HG03520 (cell line): Measurements from ENCODE around the gene ANXA8.
"Not testable (repeated sequence)": the region's sequence is repeated elsewhere in the genome, so short reads cannot be mapped to it uniquely, and the experiment has no call there.

Source experiments
- ATAC-seq: cut with Tn5 transposase; IDR thresholded peaks from one replicate; pipeline ENCODE4 v1.9.1; 2021; ENCODE audit warnings: mild to moderate bottlenecking, moderate library complexity; ENCODE audit not compliant: unreplicated experiment

Gene ANXA8, protein sequence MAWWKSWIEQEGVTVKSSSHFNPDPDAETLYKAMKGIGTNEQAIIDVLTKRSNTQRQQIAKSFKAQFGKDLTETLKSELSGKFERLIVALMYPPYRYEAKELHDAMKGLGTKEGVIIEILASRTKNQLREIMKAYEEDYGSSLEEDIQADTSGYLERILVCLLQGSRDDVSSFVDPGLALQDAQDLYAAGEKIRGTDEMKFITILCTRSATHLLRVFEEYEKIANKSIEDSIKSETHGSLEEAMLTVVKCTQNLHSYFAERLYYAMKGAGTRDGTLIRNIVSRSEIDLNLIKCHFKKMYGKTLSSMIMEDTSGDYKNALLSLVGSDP

DNA sequence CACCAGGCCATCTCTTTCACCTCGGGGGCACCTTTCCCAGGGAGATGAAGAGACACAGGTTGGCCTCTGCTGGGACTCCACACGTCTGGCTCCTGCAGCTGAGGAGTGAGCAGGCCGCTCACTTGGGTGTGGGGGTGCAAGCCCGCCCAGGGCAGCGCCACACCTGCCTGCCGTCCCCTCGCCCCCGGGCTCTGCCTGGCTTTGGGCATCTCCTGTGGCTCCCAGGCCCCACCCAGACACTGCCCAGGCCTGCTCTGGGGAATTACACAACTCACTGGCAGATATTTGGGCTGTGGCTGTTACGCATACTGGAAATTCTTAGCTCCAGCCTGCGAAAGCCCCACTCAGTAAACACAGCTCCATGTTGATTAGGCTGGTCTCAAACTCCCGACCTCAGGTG, at the start of gene ANXA8:
TSS of gene ANXA8 (minus strand) at position 193 of the 400 bp plus-strand sequence. CDS start at position 11, 182 bp downstream.
- not testable (repeated sequence) for ATAC-seq

DNA sequence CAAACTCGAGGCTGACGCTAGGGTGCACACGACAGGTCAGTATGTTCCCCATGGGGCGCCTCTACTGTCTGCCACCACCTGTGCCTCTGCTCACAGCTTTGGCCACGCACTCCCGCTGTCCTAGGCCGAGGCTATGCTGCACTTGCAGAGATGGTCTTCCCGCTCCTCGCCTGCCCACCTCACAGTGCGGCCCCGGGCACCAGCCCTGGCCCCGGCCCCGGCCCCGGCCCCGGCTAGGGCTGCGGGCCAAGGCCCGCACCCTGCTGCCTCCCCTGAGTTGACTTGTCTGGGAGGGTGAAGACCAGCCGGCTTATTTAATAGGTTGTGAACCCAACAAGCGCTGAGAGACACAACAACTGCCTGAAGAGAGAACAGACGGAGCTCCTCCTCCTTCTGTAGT, 39.6 kb upstream of the ANXA8 start, which contains the start of gene AGAP9:
TSS of gene AGAP9 (minus strand) at position 164 of the 400 bp plus-strand sequence. CDS start at position 52, 112 bp downstream.
- not testable (repeated sequence) for ATAC-seq

DNA sequence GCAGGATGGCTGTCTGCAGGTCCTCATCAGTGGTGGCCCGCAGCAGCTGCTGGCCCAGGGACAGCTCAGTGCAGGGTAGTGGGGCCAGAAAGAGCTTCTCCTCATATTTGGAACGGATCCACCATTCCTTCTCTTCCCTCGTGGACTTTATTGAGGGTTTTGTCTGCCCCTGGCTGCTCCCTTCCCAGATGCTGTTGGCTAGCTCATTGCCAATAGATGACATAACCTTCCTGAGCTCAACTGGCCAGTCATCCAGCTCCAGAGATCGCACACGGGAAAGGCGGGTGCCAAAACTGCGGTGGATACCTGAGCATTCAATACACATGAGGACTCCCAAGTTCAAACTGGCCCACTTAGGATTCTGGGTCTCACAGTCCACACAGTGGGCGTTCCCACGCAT, 18.4 kb upstream of the ANXA8 start:
- ATAC-seq: not testable (repeated sequence)

DNA sequence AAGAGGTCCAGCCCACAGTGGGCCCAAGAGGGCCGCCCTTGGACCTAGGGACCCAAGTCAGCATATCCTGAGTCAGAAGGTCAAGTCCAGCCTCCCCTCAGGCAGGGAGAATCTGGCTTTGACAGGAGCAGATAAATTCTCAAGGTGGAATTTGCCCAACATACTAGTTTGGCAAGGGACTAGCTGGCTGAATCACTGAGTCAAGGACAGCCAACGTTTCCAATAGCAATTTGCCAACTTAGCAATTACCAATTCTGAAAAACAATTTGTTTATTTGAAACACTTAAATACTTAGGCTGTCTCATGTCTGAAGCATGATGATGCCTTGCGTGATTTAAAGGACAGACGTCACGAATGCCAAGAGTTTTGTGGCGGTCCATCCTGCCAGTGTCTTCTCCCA, 10.3 kb upstream of the ANXA8 start:
- not testable (repeated sequence) for ATAC-seq

DNA sequence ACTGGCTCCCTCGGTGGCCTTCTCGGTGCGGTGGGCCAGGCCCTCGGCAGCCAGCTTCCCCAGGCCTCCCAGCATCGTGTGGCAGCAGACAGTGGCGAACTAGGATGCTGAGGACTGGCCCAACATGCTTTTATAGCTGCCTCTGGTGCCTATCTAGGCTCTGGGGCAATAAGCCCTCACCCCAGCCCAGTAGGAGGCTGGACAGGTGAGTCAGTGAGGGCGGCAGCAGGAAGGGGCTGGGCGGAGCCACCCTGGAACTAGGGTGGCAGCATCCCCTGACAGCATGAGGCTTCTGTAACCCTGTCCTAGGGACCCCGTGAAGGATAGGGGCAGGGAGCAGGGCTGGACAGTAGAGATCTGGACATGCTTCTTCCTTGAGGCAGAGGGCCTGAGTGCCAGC, 7.7 kb upstream of the ANXA8 start, which contains the start of gene FAM25G:
TSS of gene FAM25G (minus strand) at position 101 of the 400 bp plus-strand sequence. CDS start at position 75, 26 bp downstream.
- not testable (repeated sequence) for ATAC-seq

DNA sequence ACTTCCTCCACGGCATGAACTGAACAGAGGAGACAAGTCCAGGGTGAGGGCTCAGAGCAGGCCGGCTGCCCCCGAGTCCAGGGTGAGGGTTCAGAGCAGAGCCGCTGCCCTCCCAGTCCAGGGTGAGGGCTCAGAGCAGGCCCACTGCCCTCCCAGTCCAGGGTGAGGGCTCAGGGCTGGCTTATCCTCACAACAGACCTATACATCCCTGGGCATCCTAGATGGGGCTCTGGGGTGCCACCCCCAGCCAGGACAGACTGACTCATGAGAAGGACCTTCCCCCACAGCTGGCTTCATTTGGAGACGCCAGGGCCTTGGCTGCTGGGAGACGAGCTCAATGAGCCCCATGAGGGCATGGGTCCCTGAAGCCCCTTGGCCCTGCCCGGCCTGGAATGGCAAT, 5.7 kb upstream of the ANXA8 start:
- ATAC-seq: not testable (repeated sequence)

DNA sequence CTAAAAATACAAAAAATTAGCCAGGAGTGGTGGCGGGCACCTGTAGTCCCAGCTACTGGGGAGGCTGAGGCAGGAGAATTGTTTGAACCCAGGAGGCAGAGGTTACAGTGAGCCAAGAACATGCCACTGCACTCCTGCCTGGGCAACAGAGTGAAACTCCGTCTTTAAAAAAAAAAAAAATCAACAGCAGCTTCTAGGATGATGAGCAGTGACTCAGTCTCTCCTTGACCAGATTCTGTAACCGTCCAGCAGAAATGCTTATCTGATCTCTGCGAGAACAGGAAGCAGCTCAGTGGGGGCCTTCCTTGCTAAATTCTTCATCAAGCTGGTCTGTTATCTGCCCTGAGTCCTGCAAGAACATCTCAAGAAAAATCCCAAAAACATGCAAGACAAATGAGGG, 2.0 kb upstream of the ANXA8 start:
- ATAC-seq: not testable (repeated sequence)

DNA sequence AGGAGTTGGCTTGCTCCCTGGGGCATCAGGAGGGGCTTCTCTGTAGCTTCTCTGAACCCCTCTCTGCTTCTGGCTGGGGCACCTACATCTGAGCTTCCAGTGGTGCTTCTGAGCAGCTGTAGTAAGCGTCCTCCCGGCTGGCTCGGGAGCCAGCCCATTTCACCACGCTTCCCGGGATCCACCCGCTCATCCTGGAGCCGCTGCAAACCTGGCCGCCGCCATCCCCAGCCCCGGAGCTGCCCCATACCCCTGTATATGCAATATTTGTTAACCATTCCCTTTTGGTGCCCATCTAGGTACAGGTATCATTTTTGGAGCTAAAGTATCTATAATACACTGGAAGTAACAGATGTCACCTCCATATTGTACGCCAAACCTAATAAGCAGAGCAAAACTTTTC, 871 bp upstream of the ANXA8 start:
- ATAC-seq: not testable (repeated sequence)

DNA sequence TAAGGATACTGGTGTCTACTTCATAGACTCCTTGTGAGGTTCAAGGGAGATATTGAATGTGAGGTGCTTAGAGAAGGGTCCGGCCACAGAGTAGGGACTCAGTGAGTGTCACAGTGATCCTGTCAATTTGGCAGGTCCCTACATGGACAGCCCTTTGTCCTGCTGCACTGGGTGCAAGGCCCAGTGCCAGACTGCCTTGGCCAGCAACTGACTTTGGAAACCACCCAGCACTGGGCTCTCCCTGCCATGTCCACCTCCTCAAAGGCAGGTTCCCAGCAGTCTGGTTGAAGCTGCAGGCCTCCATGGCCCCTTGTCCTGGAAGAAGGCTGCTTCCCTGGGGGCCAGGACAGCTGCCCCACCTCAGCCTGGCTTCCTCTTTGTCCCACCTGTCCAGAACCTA, 1.5 kb downstream of the ANXA8 start:
- ATAC-seq: not testable (repeated sequence)

DNA sequence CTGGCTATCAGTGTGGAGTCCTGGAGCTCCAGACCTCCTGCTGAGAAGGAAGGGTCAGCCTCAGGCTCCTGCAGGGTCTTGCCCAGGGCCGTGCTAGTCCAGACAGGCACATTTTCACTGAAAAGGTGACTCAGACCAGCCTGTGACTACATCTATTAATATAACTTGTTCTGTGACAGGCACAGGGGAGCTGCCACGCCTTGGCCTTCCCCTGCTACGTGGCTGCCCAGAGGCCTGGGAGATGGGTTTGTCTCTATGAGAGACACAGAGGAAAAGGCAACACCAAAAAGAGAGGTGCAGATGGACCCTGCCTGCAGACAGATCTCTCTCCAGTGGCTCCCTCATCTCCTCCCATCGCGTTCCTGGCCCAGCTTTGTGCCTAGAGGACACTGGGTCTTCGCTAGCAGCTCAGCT, 2.1 kb downstream of the ANXA8 start:
- not testable (repeated sequence) for ATAC-seq

DNA sequence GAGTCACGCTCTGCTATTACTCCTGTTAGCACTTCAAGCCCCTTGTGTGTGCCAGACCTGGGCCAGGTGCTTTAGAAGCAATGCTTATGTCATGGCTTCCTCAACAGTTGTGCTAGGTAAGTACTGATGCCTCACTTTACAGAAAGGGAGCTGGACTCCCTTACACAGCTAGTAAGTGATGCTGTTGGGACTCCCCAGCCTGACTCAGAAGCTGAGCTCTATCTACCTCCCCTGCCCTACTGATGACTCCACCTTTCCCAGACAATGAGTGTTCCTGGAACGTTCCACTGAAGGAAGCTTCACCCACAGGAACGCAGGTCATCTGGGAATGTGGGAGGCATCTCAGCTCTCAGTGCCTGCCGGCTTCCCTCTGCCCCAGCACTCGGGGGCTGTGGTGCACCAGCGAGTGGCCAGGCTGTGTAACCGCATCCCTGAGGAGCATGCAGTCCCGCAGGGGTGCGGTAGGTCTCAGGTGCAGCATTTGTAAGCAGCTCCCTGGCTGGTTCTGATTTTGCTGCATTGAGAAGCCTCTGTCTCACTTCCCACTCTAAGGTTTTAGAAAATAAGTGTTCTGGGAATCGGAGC, 2.6 kb downstream of the ANXA8 start:
- not testable (repeated sequence) for ATAC-seq

DNA sequence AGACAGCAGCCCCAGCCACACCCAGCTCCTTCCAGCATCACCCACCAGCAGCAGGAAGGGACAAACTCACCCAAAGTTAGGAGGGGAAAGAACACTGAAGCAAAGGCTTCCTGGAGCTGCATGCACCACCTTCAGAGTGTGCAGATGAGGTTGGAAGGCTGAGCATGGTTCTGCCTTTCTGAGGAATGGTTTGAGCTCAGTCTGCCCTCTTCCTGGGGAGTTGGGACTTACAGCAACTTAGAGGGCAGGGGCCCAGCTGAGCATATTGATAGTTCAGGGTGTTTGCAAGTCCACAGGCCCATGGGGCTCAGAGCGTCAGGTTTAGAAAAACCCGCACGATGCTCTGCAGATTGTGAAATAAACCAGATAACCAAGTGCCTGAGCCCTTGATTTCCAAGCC, 3.8 kb downstream of the ANXA8 start:
- not testable (repeated sequence) for ATAC-seq

DNA sequence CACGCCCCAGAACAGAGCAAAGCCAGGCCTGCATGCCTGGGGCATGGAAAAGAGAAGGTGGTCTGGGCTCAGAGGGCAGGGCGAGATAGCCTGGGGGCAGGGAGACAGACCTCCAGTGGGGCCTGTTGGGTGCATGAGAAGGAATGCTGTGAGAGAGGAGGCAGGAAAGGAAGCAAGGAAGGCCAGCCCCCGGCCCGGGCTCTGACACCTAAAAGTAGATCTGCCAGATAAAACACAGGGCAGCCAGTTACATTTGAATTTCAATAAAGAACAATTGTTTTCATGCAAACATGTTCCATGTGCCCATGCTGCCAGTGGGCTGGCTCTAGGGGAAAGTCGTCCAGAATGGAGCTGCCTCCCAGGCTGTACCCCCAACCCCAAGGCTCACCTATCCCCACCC, 5.8 kb downstream of the ANXA8 start:
- ATAC-seq: not testable (repeated sequence)

DNA sequence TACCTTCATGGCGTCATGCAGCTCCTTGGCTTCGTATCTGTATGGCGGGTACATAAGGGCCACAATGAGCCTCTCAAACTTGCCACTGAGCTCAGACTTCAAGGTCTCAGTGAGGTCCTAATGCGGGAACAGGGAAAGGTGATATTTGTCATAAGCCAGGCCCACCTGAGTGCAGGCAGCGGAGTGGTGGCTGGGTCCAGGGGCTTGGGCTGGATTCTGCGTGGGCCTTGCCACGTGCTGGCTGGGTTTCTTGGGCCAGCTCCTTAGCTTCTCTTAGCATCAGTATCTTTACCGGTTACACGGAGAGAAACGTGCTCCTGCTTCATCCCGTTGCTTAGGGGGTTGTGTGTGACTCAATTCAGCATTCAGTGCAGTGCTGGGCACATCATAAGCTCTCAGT, 6.8 kb downstream of the ANXA8 start:
- not testable (repeated sequence) for ATAC-seq

DNA sequence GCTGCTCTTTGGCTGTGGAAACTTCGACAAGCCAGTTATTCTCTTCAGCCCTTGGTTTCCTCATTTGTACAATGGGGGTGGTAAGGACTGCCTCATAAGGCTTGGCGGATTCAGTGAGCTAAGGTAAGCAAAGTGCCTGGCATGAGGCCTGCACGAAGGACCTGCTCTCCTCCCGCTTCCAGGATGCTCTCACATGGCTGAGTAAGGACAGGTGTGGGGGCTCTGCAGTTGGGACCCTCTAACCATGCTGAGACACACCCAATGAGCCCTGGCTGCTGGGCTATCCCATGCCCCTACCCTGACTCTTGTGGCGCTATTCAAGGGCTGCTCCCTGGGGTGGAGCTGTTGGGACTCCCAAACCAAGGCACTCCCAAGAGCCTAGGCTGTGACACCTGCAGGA, 8.8 kb downstream of the ANXA8 start:
- ATAC-seq: not testable (repeated sequence)

DNA sequence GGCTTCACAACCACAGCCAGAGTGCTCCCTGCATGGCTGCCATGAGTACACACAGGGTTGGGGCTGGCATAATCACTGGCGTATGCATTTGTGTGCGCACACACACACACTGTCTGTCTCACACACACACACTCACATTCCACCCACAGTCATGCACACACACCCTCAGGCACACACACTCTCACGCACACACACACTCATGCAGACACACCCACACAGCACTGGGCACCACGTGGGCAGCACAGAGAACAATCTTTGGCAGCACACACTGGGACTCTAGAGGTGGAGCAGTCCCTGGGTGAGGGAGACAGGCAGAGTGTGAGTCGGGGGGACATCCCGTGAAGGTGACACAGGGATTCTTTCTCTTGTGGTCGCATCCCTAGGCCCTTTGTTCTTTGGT, 10.4 kb downstream of the ANXA8 start:
- ATAC-seq: not testable (repeated sequence)

DNA sequence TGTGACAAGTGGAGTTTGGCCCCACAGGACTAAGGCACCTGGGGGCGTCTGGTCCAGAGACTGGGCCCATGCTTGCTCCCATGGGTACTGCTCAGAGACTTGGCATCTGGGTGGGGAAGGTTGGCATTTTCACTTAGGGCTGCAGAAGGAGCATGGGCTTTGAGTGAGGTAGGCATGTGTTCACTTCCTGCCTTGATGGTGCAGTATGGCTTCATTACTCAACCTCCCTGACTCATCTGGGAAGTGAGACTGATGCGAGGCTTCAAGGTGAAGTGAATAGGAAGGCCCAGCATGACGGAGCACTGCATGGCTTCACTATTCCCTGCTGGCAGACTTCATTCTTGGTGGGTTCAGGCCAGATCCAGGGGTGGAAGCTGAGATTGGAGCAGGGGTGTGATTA, 11.3 kb downstream of the ANXA8 start:
- not testable (repeated sequence) for ATAC-seq

DNA sequence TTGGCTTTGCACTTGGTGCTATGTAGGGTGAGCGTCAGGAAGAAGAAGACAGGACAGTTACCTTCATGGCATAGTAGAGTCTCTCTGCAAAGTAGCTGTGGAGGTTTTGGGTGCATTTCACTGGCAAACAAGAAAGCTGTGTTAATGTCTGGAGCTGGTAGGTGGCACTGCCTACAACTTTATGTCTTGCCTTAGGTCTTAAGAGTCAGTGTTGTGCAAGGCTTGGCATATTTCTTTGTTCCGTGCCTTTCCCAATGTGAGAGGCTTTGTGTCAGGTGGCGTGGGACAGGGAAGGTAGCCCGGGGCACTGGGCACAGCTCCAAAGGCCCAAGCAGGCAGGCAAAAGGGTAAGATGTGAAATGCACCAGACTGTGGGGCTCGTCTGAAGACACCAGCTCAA, 11.8 kb downstream of the ANXA8 start:
- ATAC-seq: not testable (repeated sequence)

DNA sequence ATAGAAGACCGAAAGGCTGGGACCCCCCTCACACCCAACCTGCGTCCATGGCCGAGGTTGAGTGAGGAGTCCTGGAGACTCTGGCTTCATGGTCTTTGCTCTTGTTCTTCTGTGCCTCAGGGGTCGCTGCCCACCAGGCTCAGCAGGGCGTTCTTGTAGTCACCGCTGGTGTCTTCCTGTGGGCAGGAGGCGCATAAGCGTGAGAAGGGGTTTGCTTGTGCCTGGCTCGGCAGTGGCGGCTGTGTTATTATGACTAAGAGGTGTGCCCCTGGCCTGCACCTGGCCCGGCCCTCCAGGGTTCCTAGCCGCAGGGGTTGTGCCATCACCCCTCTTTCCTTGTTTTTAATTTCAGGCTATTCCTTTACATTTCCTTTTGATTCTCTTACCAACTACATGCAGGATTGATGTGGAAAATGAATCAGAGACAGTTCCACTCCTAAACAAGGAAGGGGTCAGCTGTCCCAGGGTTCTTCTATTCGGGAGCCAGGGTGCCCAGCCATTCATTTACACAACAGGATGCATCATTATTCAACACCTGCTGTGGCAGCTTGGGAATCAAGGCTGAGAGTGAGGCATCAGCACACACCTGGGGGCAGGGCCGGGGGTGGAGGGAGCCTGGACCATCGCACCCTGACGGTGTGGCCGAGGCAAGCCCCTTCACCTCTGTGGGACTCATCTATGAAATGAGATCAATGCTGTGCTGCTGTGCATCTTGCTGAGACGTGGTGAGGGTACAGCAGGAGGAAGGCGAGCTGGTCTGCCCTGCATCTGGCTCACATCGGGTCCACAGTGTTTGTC, 15.0 kb downstream of the ANXA8 start:
- ATAC-seq: not testable (repeated sequence)

DNA sequence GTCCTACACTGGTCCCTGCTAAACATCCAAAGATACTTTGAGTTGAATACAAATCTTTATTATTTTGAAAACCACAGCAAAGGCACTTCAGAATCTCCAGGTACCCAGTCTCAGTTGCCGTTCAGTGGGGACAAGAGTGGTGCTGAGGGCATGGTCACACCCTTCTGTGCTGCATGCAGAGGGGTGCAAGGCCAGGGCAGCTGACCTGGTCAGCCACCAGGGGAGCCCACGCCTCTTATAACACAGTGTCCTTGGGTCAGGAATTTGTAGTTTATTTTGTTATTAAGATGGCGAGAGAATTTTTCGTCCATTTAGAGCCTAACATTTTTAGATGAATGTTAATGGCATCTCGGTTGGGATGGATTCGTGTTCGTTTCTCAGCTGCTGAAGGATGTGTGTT, 16.0 kb downstream of the ANXA8 start:
- ATAC-seq: not testable (repeated sequence)

DNA sequence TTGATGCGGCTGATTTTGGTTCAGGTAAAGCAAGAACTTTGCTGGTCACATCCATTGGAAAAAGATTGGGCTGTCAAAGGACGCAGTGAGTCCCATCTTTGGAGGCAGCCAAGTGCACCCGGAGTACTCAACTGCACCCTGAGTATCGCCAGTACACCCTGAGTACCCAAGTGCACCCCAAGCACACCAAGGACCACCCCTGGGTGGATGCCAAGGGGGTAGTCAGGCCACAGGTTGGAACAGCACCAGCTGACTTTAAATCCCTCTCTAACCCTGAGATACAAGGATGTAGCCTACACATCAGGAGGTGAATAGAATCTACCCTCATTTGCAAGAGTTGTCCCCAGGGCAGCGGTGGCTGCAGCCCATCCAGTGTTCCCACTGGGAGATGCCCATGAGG, 16.5 kb downstream of the ANXA8 start:
- not testable (repeated sequence) for ATAC-seq
